ENCODE measurements around the gene IL1RAP. TPM values are rescaled to one million over a fixed set of nuclear protein-coding genes. Genes with fewer than 3 reads are reported as not detected.

IL1RAP gene, protein sequence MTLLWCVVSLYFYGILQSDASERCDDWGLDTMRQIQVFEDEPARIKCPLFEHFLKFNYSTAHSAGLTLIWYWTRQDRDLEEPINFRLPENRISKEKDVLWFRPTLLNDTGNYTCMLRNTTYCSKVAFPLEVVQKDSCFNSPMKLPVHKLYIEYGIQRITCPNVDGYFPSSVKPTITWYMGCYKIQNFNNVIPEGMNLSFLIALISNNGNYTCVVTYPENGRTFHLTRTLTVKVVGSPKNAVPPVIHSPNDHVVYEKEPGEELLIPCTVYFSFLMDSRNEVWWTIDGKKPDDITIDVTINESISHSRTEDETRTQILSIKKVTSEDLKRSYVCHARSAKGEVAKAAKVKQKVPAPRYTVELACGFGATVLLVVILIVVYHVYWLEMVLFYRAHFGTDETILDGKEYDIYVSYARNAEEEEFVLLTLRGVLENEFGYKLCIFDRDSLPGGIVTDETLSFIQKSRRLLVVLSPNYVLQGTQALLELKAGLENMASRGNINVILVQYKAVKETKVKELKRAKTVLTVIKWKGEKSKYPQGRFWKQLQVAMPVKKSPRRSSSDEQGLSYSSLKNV
- 5.7 to 6.1 TPM (median 5.8 TPM) in 5 replicates for total RNA-seq (2022; extraction: Qiagen RNA extraction)

DNA sequence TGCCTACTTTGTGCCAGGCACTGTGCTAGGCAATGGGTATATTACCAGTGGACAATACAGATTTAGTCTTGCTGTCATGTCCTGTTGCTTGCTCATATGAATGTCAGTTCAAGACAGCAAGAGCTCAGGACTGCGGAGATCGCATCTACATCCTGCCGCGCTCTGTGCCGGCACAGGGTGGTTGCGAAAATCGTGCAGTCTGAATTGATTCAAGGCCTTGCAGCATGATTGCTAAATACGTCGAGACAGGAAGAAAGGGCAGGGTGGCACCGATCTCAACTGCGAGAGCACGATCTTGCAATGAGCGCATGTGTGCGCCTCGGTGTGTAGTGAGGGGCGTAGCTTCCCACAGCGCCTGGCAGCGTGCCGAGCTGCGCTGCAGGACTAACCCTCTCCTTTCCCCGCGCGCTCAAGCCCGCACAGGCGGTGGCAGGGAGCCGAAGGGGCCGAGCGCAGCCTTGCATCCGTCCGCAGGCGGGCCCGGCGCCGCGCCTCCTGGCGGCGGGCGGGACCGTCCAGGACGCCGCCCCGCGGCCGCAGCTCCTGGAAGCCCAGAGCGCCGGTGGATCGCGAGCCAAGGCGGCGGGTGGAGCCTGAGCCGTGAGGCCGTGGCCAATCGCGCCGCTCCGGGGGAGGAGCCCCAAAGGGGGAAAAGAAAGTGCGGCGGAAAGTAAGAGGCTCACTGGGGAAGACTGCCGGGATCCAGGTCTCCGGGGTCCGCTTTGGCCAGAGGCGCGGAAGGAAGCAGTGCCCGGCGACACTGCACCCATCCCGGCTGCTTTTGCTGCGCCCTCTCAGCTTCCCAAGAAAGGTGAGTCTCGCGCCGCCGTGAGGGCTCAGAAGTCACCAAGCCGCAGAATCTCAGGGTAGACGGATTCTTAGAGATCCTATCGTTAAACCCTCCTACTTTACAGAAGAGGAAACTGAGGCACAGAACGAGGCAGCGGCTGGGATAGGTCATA is at the start of gene IL1RAP:
IL1RAP (plus strand) TSS at position 677 of the 962 bp plus-strand sequence. CDS start 50,205 bp downstream, outside the sequence.

Other genes with a start within 250 kb of the IL1RAP start
- gene CLDN1, start 191.6 kb upstream of the IL1RAP start, total RNA-seq (2022; extraction: Qiagen RNA extraction) = 17.0 to 22.6 TPM (median 19.0 TPM) in 5 replicates
- gene CLDN16, start 125.9 kb upstream of the IL1RAP start, total RNA-seq (2022; extraction: Qiagen RNA extraction) = 0.16 TPM in 1 of 5 replicates, not detected in the others
- not detected in 5 replicates for gene TMEM207, start 64.2 kb upstream of the IL1RAP start, total RNA-seq (2022; extraction: Qiagen RNA extraction)

Data from A549 treated with Mapracorat at 1 μM for 4 hours (cell line).